Smooth muscle cell (in vitro differentiated cells): Measurements from ENCODE around the gene SV2C. TPM values are rescaled to one million over a fixed set of nuclear protein-coding genes. Genes with fewer than 3 reads are reported as not detected.
"Not testable (repeated sequence)": the region's sequence is repeated elsewhere in the genome, so short reads cannot be mapped to it uniquely, and the experiment has no call there.

Experiments
- DNase-seq: peaks from one replicate; lab custom pipeline; 2025; ENCODE audit not compliant: unreplicated experiment; lab: John Stamatoyannopoulos, UW
- H2AFZ ChIP-seq: fragments of 200-600 bp; sonication (generic); 2 replicates; pipeline ENCODE4 v1.6.0; 2016; ENCODE audit warnings: antibody characterized with exemption, low read depth, mild to moderate bottlenecking
- H3F3A ChIP-seq: fragments of 200-600 bp; sonication (generic); 2 replicates; pipeline ENCODE4 v1.6.0; 2017; ENCODE audit warnings: antibody characterized with exemption, low read depth
- H3K27ac ChIP-seq: fragments of 200-600 bp; sonication (generic); 2 replicates; pipeline ENCODE4 v1.5.1; 2016; ENCODE audit warnings: low read depth, mild to moderate bottlenecking
- H3K27me3 ChIP-seq: fragments of 200-600 bp; sonication (generic); 2 replicates; pipeline ENCODE4 v1.6.1; 2016; ENCODE audit warnings: low read depth, mild to moderate bottlenecking
- H3K36me3 ChIP-seq: fragments of 200-600 bp; sonication (generic); 2 replicates; pipeline ENCODE4 v1.5.1; 2016; ENCODE audit warnings: low read depth
- H3K4me1 ChIP-seq: fragments of 200-600 bp; sonication (generic); 2 replicates; pipeline ENCODE4 v1.5.1; 2016; ENCODE audit warnings: low read depth
- H3K4me2 ChIP-seq: fragments of 200-600 bp; sonication (generic); 2 replicates; pipeline ENCODE4 v1.6.0; 2016; ENCODE audit warnings: mild to moderate bottlenecking
- H3K4me3 ChIP-seq: fragments of 200-600 bp; sonication (generic); 2 replicates; pipeline ENCODE4 v1.5.1; 2016; ENCODE audit warnings: mild to moderate bottlenecking
- H3K79me2 ChIP-seq: fragments of 200-600 bp; sonication (generic); 2 replicates; pipeline ENCODE4 v1.6.0; 2016; ENCODE audit warnings: low read depth, mild to moderate bottlenecking
- H3K9ac ChIP-seq: fragments of 200-600 bp; sonication (generic); 2 replicates; pipeline ENCODE4 v1.6.0; 2016; ENCODE audit warnings: low read depth
- H3K9me3 ChIP-seq: fragments of 200-600 bp; sonication (generic); replicated peaks from 2 replicates; pipeline ENCODE4 v1.5.1; 2016; ENCODE audit warnings: low read depth
- H4K20me1 ChIP-seq: fragments of 200-600 bp; sonication (generic); 2 replicates; pipeline ENCODE4 v1.6.0; 2016; ENCODE audit warnings: low read depth
- WGBS: methylation state at CpG from one replicate; pipeline ENCODE4 v1.1.7; 2016; ENCODE audit warnings: low lambda C conversion rate; 5-methylcytosine and 5-hydroxymethylcytosine counted together
- polyA plus RNA-seq: library from polyadenylated mRNA; unstranded; fragments of >200 nt; fragmentation: Nextera tagmentation; extraction: Ambion mirVana; gene quantifications from 2 replicates; pipeline ENCODE4 v1.2.1, GENCODE V29; 2016
- total RNA-seq: library from RNA; depleted of rRNA; stranded (reverse); fragments of >200 nt; gene quantifications from 2 replicates; pipeline ENCODE4 v1.2.3, GENCODE V29; 2014
- TF ChIP-seq, protein P1 (sequence below): fragments of 200-600 bp; sonication (generic); IDR thresholded peaks from 2 replicates; pipeline ENCODE4 v1.5.1; 2017; ENCODE audit warnings: borderline replicate concordance, mild to moderate bottlenecking, antibody characterized with exemption; ENCODE audit not compliant: insufficient read depth, poor library complexity, severe bottlenecking

The SV2C gene
- total and polyA plus RNA-seq, 2 experiments from 2014 or later, result not detected

- H3K79me2 ChIP-seq, result no peaks in the 10 kb centered on the region
- H3K27ac ChIP-seq, result no peak overlapping the region
- H3F3A ChIP-seq, result peaks cover 8% of the 10 kb centered on the region
- 95% methylated on average over 4 of the region's 4 CpGs for WGBS
- H3K4me1 ChIP-seq, result peaks cover 26% of the 10 kb centered on the region
- H2AFZ ChIP-seq, result no peak overlapping the region
- H3K27me3 ChIP-seq, result no peaks in the 10 kb centered on the region
- no peak overlapping the region for H3K9ac ChIP-seq
- H3K4me3 ChIP-seq, result no peak overlapping the region
- no peak for DNase-seq
- H3K36me3 ChIP-seq, result no peaks in the 10 kb centered on the region
- TF ChIP-seq, protein P1, sequence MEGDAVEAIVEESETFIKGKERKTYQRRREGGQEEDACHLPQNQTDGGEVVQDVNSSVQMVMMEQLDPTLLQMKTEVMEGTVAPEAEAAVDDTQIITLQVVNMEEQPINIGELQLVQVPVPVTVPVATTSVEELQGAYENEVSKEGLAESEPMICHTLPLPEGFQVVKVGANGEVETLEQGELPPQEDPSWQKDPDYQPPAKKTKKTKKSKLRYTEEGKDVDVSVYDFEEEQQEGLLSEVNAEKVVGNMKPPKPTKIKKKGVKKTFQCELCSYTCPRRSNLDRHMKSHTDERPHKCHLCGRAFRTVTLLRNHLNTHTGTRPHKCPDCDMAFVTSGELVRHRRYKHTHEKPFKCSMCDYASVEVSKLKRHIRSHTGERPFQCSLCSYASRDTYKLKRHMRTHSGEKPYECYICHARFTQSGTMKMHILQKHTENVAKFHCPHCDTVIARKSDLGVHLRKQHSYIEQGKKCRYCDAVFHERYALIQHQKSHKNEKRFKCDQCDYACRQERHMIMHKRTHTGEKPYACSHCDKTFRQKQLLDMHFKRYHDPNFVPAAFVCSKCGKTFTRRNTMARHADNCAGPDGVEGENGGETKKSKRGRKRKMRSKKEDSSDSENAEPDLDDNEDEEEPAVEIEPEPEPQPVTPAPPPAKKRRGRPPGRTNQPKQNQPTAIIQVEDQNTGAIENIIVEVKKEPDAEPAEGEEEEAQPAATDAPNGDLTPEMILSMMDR, result no peak
- peak overlapping the region; percentile 56 for H3K4me2 ChIP-seq
- no peaks in the 10 kb centered on the region for H3K9me3 ChIP-seq
- H4K20me1 ChIP-seq, result no peaks in the 10 kb centered on the region
These were observed 250.4 kb downstream of the SV2C start for GRCh38 chr5:76333571-76333970.

DNA sequence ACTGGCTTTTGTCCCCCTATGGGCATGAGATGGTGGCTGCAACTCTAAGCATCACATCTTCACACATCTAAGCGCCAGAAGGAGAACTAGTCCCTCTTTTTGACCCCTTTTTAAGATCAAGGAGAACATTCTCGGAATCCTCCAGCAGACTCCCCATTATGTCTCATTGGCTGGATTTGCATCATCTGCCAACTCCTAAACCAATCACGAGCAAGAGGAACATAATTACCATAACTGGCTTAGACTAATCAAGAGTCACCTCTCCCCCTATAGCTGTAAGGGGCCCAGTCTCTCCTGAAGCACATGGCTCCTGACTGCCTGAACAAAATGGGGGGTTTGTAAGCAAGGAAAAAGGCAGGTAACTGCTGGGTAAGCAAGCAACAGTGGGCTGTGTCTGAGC is 251.4 kb downstream of the SV2C start:
- Histone ChIP-seq H3K9ac (no peak overlapping the region), H3K4me1 (peaks cover 26% of the 10 kb centered on the region), H3K27ac (no peak overlapping the region), H3K36me3 (no peaks in the 10 kb centered on the region), H2AFZ (no peak overlapping the region), H3K4me3 (no peak overlapping the region), H3F3A (peaks cover 5% of the 10 kb centered on the region), H3K27me3 (no peaks in the 10 kb centered on the region), H3K79me2 (no peaks in the 10 kb centered on the region), H3K4me2 (no peak overlapping the region), H3K9me3 (no peaks in the 10 kb centered on the region), H4K20me1 (no peaks in the 10 kb centered on the region)
- WGBS, result 92% methylated on average over 3 of the region's 3 CpGs
- DNase-seq, result no peak
- TF ChIP-seq, protein P1, result no peak

DNA sequence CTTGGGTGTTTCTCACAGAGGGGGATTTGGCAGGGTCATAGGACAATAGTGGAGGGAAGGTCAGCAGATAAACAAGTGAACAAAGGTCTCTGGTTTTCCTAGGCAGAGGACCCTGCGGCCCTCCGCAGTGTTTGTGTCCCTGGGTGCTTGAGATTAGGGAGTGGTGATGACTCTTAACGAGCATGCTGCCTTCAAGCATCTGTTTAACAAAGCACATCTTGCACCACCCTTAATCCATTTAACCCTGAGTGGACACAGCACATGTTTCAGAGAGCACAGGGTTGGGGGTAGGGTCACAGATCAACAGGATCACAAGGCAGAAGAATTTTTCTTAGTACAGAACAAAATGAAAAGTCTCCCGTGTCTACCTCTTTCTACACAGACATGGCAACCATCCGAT is 252.3 kb downstream of the SV2C start:
- H3K4me2 ChIP-seq, H3K79me2 ChIP-seq, H4K20me1 ChIP-seq, H3K4me3 ChIP-seq, H3F3A ChIP-seq, H3K36me3 ChIP-seq, H3K9ac ChIP-seq, H2AFZ ChIP-seq, H3K9me3 ChIP-seq, DNase-seq, H3K27ac ChIP-seq, H3K27me3 ChIP-seq: not testable (repeated sequence)
- peaks cover 26% of the 10 kb centered on the region for H3K4me1 ChIP-seq
- WGBS, result 81% methylated on average over 4 of the region's 5 CpGs

DNA sequence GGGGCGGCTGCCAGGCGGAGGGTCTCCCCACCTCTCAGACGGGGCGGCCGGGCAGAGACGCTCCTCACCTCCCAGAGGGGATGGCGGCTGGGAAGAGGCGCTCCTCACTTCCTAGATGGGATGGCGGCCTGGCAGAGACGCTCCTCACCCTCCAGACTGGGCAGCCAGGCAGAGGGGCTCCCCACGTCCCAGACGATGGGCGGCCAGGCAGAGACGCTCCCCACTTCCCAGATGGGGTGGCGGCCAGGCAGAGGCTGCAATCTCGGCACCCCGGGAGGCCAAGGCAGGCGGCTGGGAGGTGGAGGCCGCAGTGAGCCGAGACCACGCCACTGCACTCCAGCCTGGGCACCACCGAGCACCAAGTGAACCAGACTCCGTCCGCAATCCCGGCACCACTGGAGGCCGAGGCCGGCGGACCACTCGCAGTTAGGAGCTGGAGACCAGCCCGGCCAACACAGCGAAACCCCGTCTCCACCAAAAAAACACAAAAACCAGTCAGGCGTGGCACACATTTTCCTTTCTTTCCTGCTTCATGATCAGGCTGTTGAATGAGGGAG is 253.1 kb downstream of the SV2C start:
- not testable (repeated sequence) for H3K9ac ChIP-seq, H3K27me3 ChIP-seq
- WGBS, result 97% methylated on average over 30 of the region's 33 CpGs

More for the DNA sequence above, 253.1 kb downstream of the SV2C start:
- H3K9me3 ChIP-seq, H3K27ac ChIP-seq, H4K20me1 ChIP-seq, H3K79me2 ChIP-seq, H3K4me3 ChIP-seq, H3K36me3 ChIP-seq, H3K4me2 ChIP-seq, H3F3A ChIP-seq, H2AFZ ChIP-seq, DNase-seq: not testable (repeated sequence)
- peaks cover 20% of the 10 kb centered on the region for H3K4me1 ChIP-seq
